NK-92 treated with Interleukin-12 subunit alpha and Interleukin-12 subunit beta, amount 100 ng/mL, for 24 hours (cell line): ENCODE measurements around the gene ST7.

ENCODE experiments used
- DNase-seq: peaks from one replicate; lab custom pipeline; 2025; lab: John Stamatoyannopoulos, UW

The ST7 gene

DNA sequence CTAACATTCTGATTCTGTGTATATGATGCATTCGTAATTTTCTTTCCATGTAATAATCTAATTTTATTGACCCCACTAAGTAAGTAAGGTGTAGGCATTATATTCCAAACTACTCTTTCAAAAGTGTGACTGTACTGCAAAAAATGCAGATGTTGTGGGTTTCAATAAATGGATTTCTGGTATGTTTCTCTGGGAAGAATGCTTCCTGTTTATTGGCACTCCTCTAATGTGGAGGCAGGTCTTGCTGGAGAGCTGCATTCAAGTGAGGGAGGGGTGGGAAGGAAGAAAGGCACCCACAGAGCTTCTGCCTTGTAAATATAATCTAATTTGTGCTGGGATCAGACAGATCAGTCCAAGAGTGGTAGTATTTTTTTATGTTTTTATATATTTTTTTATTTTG is 23.9 kb downstream of the ST7 start:
- no peak for DNase-seq

DNA sequence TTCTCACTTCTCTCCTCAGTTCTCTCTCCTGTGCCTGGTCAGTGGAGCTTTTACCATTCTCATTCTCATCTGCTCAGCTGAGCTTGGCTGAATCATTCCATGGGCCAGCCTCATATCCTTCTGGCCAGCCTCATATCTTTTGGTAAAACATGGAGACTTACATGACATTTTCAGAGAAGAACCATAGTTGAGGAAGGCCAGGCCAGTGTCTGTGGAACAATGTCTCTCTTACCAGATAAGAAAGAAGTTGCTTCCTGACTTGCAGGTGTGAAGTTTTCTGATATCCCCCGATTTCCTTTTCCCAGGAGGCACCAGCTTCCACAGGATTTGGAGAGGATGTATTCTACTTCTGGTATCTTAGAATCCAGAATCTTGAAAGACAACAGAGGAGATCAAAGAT is 24.7 kb downstream of the ST7 start:
- DNase-seq = no peak

DNA sequence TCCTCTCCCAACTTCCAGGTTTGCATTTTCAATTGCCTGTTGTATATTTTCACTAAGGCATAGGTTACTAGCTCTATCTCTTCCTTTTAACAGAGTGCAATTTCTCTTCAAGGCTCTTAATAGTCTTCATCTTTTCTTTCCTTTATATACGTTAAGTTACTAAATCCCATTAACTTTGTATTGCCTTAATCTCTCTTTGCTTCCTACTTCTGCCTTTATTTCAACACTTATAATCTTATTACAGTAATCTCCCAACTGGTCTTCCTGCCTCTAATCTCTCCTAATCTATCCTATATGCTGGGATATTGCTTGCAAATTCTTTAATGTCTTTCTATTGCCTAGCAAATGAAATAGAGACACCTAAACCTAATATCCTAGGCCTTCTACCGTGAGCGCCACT is 26.1 kb downstream of the ST7 start:
- DNase-seq = no peak

DNA sequence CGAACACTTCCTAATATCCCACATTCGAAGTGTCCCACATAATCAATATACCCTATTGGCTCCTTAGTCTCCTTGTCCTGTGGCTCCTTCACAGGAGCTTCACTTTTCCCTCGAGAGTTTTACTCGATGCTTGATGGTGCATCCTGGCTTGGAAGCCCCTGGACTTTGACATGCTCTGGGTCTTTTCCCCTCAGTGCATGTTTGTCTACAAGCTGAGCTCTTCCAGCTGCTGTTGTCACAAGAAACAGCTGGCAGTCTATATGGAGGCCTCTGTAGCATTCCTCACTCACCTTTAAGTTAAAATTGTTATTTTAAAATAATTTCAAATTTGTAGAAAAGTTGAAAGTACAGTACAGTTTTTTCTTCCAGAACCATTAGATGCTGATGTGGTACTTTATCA is 27.1 kb downstream of the ST7 start:
- no peak for DNase-seq

DNA sequence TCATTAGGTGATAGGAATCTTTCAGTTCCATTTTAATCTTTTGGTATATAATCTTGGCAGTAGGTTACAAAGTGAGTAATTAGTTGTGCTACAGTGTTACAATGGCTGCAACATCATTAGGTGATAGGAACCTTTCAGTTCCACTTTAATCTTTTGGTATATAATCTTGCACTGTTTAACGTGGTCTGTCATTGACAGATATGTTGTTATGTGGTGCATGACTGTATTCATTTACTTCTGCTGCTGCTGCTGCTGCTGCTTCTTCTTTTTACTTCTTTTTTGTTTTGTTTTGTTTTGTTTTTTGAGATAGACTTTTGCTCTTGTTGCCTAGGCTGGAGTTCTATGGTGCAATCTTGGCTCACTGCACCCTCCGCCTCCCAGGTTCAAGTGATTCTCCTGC is 28.6 kb downstream of the ST7 start:
- DNase-seq = no peak

DNA sequence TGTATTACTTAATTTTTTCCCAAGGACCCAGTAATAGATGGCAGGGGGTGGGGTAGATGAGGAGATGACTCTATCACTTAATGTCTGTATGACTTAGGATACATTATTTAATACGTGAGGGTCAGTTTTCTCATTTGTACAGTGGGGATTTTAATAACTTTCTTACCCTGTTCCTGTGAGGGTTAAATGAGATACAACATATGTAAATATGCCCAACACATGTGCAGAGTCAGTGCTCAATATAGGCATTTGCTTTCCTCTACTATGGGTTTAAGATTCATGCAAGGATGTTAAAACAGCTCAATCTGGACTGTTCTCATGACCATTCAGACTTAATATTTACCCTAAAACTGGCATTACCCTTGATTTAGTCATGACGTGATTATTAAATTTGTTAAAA is 31.2 kb downstream of the ST7 start:
- no peak for DNase-seq

DNA sequence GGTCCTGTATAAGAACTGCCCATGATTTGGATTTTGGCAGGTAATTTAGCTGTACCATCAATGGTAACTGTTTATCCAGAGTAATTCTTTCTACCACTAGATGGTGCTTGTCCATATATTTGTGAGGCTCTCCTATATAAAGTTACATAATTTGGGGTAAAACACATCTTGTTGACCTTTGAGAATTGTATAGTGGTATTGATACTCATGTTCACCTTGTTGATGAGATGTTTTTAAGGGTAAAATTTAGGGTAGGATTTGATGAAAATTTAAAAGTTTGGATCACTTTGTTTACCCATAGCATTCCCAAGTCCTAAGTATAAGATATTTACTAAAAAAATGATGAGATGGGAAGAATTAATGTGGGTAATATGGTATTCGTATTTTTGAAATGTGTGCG is 31.6 kb downstream of the ST7 start:
- no peak for DNase-seq

DNA sequence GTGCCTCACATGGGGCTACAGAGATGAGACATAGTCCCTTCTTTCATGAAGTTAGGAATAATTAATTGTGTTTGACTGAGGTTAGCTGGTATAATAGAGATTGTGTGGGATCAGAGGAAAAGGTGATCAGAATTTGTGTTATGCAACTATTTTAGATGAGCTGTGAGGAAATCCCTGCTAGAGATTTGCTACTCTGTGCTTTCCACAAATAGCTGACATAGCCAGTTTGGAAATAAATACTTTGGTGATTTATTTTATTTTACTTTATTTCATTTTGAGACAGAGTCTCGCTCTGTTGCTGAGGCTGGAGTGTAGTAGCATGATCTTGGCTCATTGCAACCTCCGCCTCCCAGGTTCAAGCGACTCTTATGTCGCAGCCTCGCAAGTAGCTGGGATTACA is 32.3 kb downstream of the ST7 start:
- no peak for DNase-seq

DNA sequence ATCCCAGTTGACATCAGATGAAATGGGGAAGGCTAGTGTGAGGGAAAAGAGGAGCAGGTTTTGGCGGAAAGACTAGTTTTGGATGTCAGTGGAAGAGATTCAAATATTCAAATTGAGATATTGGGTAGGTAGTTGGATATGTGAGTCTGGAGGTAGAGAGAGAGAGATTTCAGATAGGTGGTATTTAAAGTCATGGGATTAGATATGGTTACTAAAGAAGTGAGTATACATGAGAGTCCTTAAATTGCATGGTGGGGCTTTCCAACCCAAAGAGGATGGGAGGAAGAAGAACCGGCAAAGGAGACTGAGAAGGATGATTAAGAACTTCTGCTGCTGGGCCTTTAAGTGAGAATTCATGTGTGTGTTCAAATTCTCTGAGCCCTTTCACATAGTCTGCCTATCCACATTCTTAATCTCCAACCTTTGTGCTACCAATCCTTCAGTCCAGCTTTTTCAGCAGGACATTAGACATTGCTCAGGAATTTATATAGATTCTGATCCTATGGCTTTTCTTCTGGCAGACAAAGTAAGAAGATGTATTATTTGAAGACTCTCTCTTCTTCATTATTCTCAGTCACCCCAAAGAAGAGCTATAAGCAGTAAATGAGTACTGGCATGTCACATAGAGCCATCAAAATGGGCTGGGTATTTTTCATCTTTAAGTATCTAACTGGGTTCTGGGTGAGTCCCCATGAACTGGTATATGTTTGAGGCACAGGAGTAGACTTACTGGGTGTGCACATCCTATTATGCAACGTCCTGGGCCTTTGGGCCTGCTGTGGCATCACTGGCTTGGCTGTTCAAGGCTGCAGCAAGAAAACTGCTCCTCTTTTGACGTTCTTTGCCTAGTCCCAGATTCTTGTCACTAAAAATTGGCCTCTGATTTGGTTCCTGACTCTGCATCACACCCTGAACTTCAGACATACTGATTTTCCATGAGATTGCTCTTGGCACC is 33.6 kb downstream of the ST7 start:
- no peak for DNase-seq

DNA sequence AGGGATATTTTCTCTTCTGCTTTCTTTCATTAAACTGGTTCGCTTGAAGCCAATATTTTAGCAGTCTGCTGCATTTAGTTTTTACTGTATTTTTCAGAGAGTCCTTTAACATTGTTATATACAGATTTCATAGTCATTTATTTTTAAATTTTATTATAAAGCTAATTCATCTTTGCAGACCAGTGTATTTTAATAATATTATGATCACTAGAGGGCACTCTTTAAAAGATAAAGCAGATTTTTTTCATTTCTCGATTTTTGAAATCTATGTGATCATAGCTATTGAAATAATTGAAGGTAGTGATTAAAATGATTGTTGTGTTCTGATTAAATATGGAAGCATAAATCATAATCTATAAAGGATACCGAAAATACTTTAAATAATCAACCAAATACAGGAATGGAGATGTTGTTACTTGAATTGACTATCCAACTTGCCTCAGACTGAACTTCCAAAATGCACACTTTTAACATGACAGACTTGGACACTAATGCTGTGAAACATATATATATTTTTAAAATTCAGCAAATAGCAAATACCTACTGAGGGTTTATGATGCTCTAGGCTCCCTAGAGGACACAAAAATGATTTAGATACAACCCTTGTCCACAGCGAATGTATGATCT is 35.2 kb downstream of the ST7 start:
- DNase-seq = no peak

DNA sequence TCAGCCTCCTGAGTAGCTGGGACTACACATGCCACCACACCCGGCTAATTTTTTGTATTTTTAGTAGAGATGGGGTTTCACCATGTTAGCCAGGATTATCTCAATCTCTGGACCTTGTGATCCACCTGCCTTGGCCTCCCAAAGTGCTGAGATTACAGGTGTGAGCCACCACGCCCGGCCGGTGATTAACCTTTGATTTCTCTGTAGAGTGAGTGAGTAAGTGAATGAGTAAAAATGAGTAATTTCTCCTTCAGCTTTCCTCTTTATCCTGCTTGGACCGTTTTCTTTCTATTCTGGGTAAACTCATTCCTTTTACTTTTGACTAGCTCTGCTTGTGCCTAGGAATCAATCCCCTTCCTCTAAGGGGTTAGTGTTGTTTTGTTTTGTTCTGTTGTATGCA is 36.8 kb downstream of the ST7 start:
- no peak for DNase-seq

DNA sequence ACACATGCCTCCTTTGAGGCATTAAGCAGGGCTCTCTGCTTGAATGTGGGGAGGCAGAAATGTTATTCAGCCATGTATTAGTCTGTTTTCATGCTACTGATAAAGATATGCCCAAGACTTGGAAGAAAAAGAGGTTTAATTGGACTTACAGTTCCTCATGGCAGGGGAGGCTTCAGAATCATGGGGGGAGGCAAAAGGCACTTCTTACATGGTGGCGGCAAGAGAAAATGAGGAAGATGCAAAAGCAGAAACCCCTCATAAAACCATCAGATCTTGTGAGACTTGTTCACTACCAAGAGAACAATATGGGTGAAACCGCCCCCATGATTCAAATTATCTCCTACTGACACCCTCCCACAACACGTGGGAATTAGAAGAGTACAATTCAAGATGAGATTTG is 37.9 kb downstream of the ST7 start:
- DNase-seq = no peak

DNA sequence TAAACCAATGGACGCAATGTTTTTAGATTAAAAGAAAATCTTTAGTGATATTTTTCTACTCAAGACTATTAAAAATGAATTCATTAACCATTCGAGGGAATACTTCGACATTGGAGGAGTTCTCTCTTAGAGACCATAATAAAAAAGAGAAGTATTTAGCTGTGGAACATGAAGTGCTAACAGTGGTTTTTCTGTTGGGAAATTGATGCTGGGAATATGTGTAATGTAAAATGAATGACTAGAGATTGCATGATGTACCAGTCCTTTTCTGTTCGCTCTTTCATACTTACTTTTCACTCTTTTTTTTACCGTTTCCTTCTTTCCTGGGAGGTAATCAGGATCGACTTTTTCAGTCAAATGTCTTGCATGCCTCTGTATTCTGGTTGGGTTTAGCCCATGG is 41.3 kb downstream of the ST7 start:
- no peak for DNase-seq

DNA sequence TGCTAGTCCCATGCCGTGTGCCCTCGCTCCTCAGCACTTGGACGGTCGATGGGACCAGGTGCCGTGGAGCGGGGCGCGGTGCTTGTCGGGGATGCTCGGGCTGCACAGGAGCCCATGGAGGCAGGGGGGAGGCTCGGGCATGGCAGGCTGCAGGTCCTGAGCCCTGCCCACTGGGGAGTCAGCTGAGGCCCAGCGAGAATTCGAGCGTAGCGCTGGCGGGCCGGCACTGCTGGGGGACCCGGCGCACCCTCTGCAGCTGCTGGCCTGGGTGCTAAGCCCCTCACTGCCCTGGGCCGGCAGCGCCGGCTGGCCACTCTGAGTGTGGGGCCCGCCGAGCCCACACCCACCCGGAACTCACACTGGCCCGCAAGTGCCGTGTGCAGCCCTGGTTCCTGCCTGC is 44.7 kb downstream of the ST7 start:
- no peak for DNase-seq

DNA sequence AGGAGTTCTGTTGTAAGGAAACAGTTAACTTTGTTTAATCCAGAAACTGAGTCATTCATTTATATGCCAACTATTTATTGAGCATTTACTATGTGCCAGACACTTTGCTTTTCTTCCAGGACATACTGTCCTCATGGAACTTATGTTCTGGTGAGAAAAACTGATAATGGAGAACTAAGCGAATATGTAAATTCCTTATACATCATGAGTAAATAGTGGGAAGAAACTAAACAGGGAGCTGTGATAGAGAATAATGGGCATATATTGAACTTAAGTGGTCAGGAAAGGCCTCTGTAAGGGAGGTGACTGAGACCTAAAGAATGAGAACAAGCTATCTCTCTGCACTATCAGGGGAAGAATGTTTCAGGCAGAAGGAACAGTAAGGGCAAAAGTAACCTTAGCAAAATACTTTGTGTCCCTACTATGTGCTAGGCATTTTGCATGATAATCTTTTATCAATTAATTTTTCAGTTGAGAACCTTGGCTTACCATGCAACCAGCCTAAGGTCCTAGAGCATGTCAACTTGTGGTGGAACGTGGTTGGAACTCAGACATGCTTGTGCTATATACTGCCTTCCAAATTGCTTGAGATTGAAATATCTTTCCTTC is 45.4 kb downstream of the ST7 start:
- no peak for DNase-seq

DNA sequence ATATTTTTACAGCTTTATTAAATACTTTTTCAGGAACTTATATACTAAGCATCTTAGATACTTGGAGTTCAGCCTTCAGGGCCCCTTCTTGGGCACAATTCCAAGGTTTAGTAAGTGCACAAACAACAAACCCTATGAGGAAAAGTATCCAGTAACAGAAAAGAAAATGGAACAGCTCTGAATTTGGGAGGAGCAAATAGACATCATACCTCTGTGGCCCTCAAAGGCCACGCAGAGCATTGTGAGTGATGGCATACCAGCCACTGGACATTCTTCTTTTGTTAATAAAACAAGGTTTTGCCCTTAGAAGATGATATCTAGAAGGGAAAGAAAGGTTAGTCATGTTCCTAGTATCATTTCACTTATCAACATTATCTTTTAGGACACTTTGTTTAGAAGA is 46.0 kb downstream of the ST7 start:
- no peak for DNase-seq

DNA sequence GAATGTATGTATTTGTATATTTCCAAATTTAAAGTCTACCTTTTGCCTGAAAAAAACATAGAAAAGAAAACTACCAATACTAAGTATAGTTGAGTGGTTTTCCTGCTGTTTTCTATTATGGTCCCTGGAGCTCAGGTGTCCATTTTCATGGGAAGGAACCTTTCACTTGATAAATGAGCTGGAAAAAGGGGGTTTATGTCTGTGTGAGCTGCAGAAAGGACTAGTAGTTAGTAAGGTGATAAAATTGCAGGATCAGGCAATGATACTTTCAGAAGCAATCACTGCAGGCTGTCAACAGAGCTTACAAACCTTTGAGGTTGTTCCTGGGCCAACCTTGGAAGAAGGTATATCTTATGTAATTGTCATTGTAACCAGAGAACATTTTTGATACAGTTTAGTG is 48.0 kb downstream of the ST7 start:
- DNase-seq = no peak

DNA sequence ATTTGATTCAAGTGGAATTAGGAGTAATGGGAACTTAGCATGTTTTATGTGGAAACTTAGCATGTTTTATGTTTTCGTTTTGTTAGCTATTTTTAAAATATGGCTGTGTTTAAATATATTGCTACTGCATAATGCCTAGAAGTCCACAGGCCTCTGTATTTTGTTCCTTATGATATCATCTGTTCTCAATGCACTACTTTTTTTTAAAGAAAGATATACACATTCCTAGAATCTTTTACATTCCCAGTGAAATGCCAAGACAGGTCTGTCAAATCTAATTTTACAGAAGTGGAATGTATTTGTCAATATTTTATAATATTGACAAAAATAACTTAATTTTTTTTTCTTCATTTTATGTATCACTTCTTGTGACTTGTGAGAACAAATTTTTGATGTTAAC is 51.6 kb downstream of the ST7 start:
- no peak for DNase-seq

DNA sequence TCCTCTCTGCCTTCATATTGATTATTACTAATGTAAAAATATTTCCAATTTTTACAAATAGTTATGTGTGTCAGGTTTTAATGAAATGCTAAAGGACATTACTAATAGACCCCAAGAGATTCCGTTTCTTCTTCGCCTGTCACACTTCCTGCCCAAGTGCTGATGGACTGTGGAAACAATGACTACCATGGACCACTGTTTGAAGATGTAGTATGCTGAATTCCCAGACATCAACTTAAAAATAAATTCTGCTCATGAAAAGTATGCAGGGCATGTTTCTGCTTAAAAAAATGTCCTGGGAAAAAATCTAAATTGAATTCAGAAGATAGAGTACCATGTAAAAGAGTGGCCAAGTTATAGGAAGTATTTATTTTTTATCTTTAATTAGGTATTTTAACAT is 52.1 kb downstream of the ST7 start:
- no peak for DNase-seq

DNA sequence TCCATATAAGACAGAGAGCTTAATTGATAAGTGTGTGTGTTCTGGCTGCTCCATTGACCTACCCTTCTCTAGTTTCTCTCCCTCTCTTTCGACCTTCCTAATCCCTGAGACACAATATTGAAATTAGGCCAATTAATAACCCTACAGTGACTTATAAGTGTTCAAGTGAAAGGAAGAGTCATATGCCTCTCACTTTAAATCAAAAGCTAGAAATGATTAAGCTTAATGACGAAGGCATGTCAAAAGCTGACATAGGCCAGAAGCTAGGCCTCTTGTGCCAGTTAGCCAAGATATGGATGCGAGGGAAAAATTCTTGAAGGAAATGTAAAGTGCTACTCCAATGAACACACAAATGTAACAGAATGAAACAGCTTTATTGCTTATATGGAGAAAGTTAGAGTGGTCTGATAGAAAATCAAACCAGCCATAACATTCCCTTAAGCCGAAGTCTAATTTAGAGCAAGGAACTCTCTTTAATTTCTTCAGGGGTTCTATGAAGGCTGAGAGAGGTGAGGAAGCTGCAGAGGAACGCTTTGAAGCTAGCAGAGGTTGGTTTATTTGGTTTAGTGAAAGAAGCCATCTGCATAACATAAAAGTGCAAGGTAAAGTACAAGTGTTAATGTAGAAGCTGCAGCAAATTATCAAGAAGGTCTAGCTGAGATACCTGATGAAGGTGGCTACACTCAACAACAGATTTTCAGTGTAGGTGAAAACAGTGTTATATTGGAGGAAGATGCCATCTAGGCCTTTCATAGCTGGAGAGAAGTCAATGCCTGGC is 53.8 kb downstream of the ST7 start:
- DNase-seq = no peak

DNA sequence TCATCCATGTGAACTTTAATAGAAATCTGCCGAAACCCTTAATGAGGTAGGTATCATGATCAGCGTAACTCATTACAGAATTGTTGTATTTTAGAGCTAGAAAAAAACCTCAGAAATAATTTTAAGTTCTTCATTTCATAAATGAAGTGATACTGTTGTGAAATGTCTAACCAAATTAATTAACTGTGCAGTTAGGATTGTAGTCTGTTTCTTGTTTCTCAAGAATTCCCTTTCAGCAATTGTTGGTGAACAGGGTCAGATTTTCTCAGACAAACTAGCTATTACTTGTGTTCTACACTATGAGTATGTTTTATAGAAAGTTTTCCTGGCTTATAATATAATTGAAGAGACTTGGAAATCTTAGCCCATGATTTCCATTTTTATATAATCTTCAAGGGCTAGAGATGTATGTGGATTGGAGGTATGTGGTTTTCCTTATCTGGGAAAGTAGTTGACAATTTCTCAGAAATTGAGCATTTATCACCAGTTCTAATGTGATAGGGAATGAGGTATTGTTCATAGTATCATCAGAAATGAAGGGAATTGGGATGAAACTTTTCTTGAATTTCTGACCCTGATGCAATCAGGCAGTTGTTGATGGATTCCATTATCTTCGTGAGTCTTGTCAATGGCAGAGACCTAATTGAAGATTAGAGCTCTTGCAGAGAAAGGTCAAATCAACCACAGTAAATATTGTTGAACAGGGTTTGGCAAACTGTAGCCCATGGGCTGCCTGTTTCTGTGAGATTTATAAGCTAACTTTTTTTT is 55.0 kb downstream of the ST7 start:
- DNase-seq = no peak
